Keratinocyte (primary cell): Measurements from ENCODE around the gene KIFBP. TPM values are rescaled to one million over a fixed set of nuclear protein-coding genes. Genes with fewer than 3 reads are reported as not detected.

ENCODE experiments used
- DNase-seq: peaks from one replicate; pipeline ENCODE4 v3.0.0-alpha.2; 2011; ENCODE audit warnings: low read depth, missing footprints, low spot score
- FAIRE-seq: peaks from 2 replicates; lab custom pipeline; 2011; peaks lifted over from hg19 to GRCh38; lab: Jason Lieb, UNC
- H2AFZ ChIP-seq: 2 replicates; pipeline ENCODE4 v1.6.0; 2012; ENCODE audit warnings: low read length, control low read depth, inconsistent platforms; ENCODE audit not compliant: control insufficient read depth
- H3K27ac ChIP-seq: 2 replicates; pipeline ENCODE4 v1.5.1; 2011; ENCODE audit warnings: low read length; ENCODE audit not compliant: control insufficient read depth, insufficient read depth
- H3K27me3 ChIP-seq: 3 replicates; pipeline ENCODE4 v1.6.0; 2011; ENCODE audit warnings: low read length; ENCODE audit not compliant: control insufficient read depth, insufficient read depth; ENCODE audit errors: extremely low read depth
- H3K36me3 ChIP-seq, 2 experiments: 2 replicates in 1 of 2; 3 replicates in 1 of 2; pipeline ENCODE4 v1.5.1; 2011; ENCODE audit warnings: low read length in 2 of 2, mild to moderate bottlenecking in 1 of 2; ENCODE audit not compliant: control insufficient read depth in 2 of 2, insufficient read depth in 2 of 2; ENCODE audit errors: extremely low read depth in 1 of 2
- H3K4me1 ChIP-seq: 3 replicates; pipeline ENCODE4 v1.5.1; 2011; ENCODE audit warnings: low read length; ENCODE audit not compliant: control insufficient read depth, insufficient read depth; ENCODE audit errors: extremely low read depth
- H3K4me2 ChIP-seq: 3 replicates; pipeline ENCODE4 v1.6.0; 2011; ENCODE audit warnings: low read depth, low read length; ENCODE audit not compliant: control insufficient read depth, insufficient read depth; ENCODE audit errors: extremely low read depth
- H3K4me3 ChIP-seq, 3 experiments: fragments of 200-600 bp in 1 of 3; sonication (generic) in 1 of 3; 2 replicates in 2 of 3; 3 replicates in 1 of 3; pipeline ENCODE4 v1.5.1; 2011 to 2016; ENCODE audit warnings: low read length in 3 of 3, mild to moderate bottlenecking in 3 of 3, control low read depth in 2 of 3, inconsistent platforms in 1 of 3, low read depth in 1 of 3, mixed read lengths in 1 of 3, mixed run types in 1 of 3, moderate library complexity in 1 of 3; ENCODE audit not compliant: control insufficient read depth in 2 of 3, insufficient read depth in 2 of 3; ENCODE audit errors: extremely low read depth in 1 of 3
- H3K79me2 ChIP-seq: 2 replicates; pipeline ENCODE4 v1.6.0; 2012; ENCODE audit warnings: low read length; ENCODE audit not compliant: control insufficient read depth, insufficient read depth
- H3K9ac ChIP-seq: 3 replicates; pipeline ENCODE4 v1.6.0; 2011; ENCODE audit warnings: low read length; ENCODE audit not compliant: control insufficient read depth, insufficient read depth; ENCODE audit errors: extremely low read depth
- H3K9me1 ChIP-seq: 3 replicates; pipeline ENCODE4 v1.6.0; 2011; ENCODE audit warnings: low read length; ENCODE audit not compliant: control insufficient read depth, insufficient read depth; ENCODE audit errors: extremely low read depth
- H3K9me3 ChIP-seq: 2 replicates; pipeline ENCODE4 v1.5.1; 2012; ENCODE audit warnings: low read depth, low read length; ENCODE audit not compliant: control insufficient read depth
- H4K20me1 ChIP-seq: 3 replicates; pipeline ENCODE4 v1.6.0; 2011; ENCODE audit warnings: low read length; ENCODE audit not compliant: control insufficient read depth, insufficient read depth; ENCODE audit errors: extremely low read depth
- CTCF ChIP-seq, 3 experiments: IDR thresholded peaks in 1 of 3; conservative IDR thresholded peaks in 1 of 3; optimal IDR thresholded peaks in 1 of 3; 2 replicates in 2 of 3; 3 replicates in 1 of 3; pipeline versions ENCODE3 to v1.5.1; 2011; ENCODE audit warnings: low read length in 3 of 3, mild to moderate bottlenecking in 3 of 3, moderate library complexity in 2 of 3, control low read depth in 1 of 3, inconsistent platforms in 1 of 3; ENCODE audit not compliant: insufficient read depth in 2 of 3; ENCODE audit errors: extremely low read depth in 1 of 3
- EZH2 ChIP-seq: IDR thresholded peaks from one replicate; pipeline ENCODE4 v1.6.1; 2012; ENCODE audit warnings: inconsistent platforms, mild to moderate bottlenecking, low read length, moderate library complexity
- dilution Hi-C: fragments of 300-500 bp; cut with MboI; formaldehyde crosslinking; loops from one replicate; pipeline ENCODE4 v1.7.0; 2020; ENCODE audit warnings: low sequenced_read_pairs; ENCODE audit not compliant: extremely low pct_ligation_motif_present
- polyA plus RNA-seq, 5 experiments: library from polyadenylated mRNA; depleted of rRNA in 3 of 5; stranded (reverse) in 3 of 5; stranded (forward) in 1 of 5; unstranded in 1 of 5; fragments of >200 nt; gene quantifications; 1 replicate in 1 of 5; 2 replicates in 3 of 5; 3 replicates in 1 of 5; pipeline versions ENCODE4 v1.2.1 to v1.2.3, GENCODE V29; 2011 to 2012; ENCODE audit warnings: missing spikeins in 2 of 5, low read depth in 1 of 5, low replicate concordance in 1 of 5

KIFBP gene
- polyA plus RNA-seq, 1 donor (not counting 4 experiments of a cell fraction or from before 2014, with no cell fraction given), result 48.9 TPM

- FAIRE-seq, result peak; percentile 46
- H3K4me1 ChIP-seq, result peaks cover 28% of the 10 kb centered on the region
- H3K4me3 ChIP-seq, result peak overlapping the region in 1 of 3 experiments; percentile 1
- H2AFZ ChIP-seq, result no peak overlapping the region
- H3K27ac ChIP-seq, result peak overlapping the region; percentile 32
- H3K36me3 ChIP-seq, result peaks cover 0 to 2% of the 10 kb centered on the region in 2 experiments
- DNase-seq, result no peak
- H3K79me2 ChIP-seq, result peaks cover 77% of the 10 kb centered on the region
- no peak for TF ChIP-seq CTCF (optimal IDR thresholded peaks at IDR 0.05 in 1 of 3, IDR thresholded peaks at IDR 0.05 in 1 of 3, conservative IDR thresholded peaks at IDR 0.05 in 1 of 3; ENCODE audit: extremely low read depth in 1 of 3, insufficient read depth in 2 of 3, low read length in 3 of 3)
- TF ChIP-seq EZH2, result no peak
- dilution Hi-C loops, result no loop called here
- H3K9ac ChIP-seq, result peak overlapping the region; percentile 38
- no peaks in the 10 kb centered on the region for H4K20me1 ChIP-seq
- H3K27me3 ChIP-seq, result no peaks in the 10 kb centered on the region
- peak overlapping the region; percentile 6 for H3K4me2 ChIP-seq
- H3K9me3 ChIP-seq, result no peaks in the 10 kb centered on the region
- H3K9me1 ChIP-seq, result no peaks in the 10 kb centered on the region
Measured at GRCh38 chr10:68992636-68993440, 4.2 kb downstream of the KIFBP start.

GRCh38 chr10:68997211-68997610, 8.6 kb downstream of the KIFBP start:
- H3K9me3 ChIP-seq, result no peaks in the 10 kb centered on the region
- DNase-seq (no peak), FAIRE-seq (no peak)
- no peak overlapping the region for H3K27ac ChIP-seq
- H3K4me2 ChIP-seq, result no peak overlapping the region
- no peak overlapping the region for H3K4me3 ChIP-seq
- H3K9me1 ChIP-seq, result peaks cover 2% of the 10 kb centered on the region
- peaks cover 51% of the 10 kb centered on the region for H3K79me2 ChIP-seq
- H4K20me1 ChIP-seq, result no peaks in the 10 kb centered on the region
- TF ChIP-seq CTCF (optimal IDR thresholded peaks at IDR 0.05 in 1 of 3, IDR thresholded peaks at IDR 0.05 in 1 of 3, conservative IDR thresholded peaks at IDR 0.05 in 1 of 3; ENCODE audit: extremely low read depth in 1 of 3, insufficient read depth in 2 of 3, low read length in 3 of 3) (no peak), EZH2 (no peak)
- H3K36me3 ChIP-seq, result no peaks in the 10 kb centered on the region
- no peak overlapping the region for H3K9ac ChIP-seq
- no peaks in the 10 kb centered on the region for H3K27me3 ChIP-seq
- dilution Hi-C loops, result no loop called here
- no peak overlapping the region for H2AFZ ChIP-seq
- peaks cover 11% of the 10 kb centered on the region for H3K4me1 ChIP-seq
